Retinal pigment epithelial cell (primary cell): ENCODE measurements around the gene TRMT11.

Experiments
- DNase-seq: peaks from one replicate; pipeline ENCODE4 v3.0.0-alpha.2; 2010; ENCODE audit warnings: low read depth
- H3K4me3 ChIP-seq: 2 replicates; pipeline ENCODE4 v1.5.1; 2011; ENCODE audit warnings: mild to moderate bottlenecking, low read length, control low read depth, moderate library complexity
- TF ChIP-seq, protein P1 (sequence below): conservative IDR thresholded peaks from 2 replicates; pipeline ENCODE4 v1.5.1; 2011; ENCODE audit warnings: low read depth, low read length, control low read depth, inconsistent platforms

Gene TRMT11

GRCh38 chr6:125991653-125992052 is 5.3 kb downstream of the TRMT11 start:
- no peak overlapping the region for H3K4me3 ChIP-seq
- no peak for DNase-seq
- TF ChIP-seq, protein P1, sequence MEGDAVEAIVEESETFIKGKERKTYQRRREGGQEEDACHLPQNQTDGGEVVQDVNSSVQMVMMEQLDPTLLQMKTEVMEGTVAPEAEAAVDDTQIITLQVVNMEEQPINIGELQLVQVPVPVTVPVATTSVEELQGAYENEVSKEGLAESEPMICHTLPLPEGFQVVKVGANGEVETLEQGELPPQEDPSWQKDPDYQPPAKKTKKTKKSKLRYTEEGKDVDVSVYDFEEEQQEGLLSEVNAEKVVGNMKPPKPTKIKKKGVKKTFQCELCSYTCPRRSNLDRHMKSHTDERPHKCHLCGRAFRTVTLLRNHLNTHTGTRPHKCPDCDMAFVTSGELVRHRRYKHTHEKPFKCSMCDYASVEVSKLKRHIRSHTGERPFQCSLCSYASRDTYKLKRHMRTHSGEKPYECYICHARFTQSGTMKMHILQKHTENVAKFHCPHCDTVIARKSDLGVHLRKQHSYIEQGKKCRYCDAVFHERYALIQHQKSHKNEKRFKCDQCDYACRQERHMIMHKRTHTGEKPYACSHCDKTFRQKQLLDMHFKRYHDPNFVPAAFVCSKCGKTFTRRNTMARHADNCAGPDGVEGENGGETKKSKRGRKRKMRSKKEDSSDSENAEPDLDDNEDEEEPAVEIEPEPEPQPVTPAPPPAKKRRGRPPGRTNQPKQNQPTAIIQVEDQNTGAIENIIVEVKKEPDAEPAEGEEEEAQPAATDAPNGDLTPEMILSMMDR: no peak

- DNase-seq: no peak
- no peak overlapping the region for H3K4me3 ChIP-seq
- TF ChIP-seq, protein P1: no peak
Observed at GRCh38 chr6:125994670-125995488, 8.5 kb downstream of the TRMT11 start.

- TF ChIP-seq, protein P1: peak; percentile 98
- no peak overlapping the region for H3K4me3 ChIP-seq
- DNase-seq: no peak
Observed at GRCh38 chr6:125995972-125996580, 9.7 kb downstream of the TRMT11 start.

GRCh38 chr6:126002755-126003679 is 16.7 kb downstream of the TRMT11 start:
- H3K4me3 ChIP-seq: no peak overlapping the region
- no peak for DNase-seq
- TF ChIP-seq, protein P1: no peak

DNA sequence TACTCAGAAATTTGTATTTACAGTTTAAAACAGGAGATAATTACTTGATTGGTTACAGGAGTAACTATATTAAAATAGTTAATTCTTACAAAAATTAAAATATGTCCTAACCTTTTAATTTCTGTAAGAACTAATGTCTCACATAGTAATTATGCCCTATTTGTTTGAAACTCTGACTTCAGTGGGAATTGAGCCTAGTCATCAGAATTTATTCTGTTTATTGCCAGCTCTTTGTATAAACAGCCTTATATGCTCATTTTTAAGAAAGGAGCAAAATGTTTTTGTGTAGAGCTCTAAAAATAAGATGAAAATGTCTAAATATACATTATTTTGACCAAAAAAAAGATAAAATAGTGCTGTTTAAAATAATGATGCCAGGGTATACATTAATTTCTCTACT is 21.5 kb downstream of the TRMT11 start:
- H3K4me3 ChIP-seq: no peak overlapping the region
- TF ChIP-seq, protein P1: no peak
- DNase-seq: no peak

GRCh38 chr6:126010040-126010439 is 23.7 kb downstream of the TRMT11 start:
- TF ChIP-seq, protein P1: no peak
- DNase-seq: no peak
- no peak overlapping the region for H3K4me3 ChIP-seq
